ENCODE data around the gene TMOD3. TPM values are rescaled to one million over a fixed set of nuclear protein-coding genes. Genes with fewer than 3 reads are reported as not detected.

Gene TMOD3
- total and polyA plus RNA-seq, 2 of the 8 experiments (the other 6 are each of a cell fraction or from before 2014, with no cell fraction given) = 3.9 to 29.0 TPM

- no peaks in the 10 kb centered on the region for H3K79me1 ChIP-seq (ENCODE audit: low read depth, low read length)
- H3K4me3 ChIP-seq (ENCODE audit: extremely low read depth in 1 of 4, insufficient read depth in 2 of 4, low read depth in 3 of 4, low read length in 4 of 4) = no peak overlapping the region
- H4K8ac ChIP-seq (ENCODE audit: extremely low read depth, insufficient read depth, low read length) = no peak overlapping the region
- peaks cover 0 to 2% (median 0%) of the 10 kb centered on the region in 4 experiments; a peak in 1 of 7 replicates for H3K4me1 ChIP-seq (replicated peaks in 1 of 4; ENCODE audit: control insufficient read depth in 3 of 4, insufficient read depth in 4 of 4, low read length in 3 of 4)
- H3K79me2 ChIP-seq (ENCODE audit: control insufficient read depth in 1 of 2, insufficient read depth in 2 of 2, low read length in 2 of 2) = no peaks in the 10 kb centered on the region
- H3K9ac ChIP-seq (replicated peaks in 1 of 4; ENCODE audit: extremely low read depth in 1 of 4, low read depth in 3 of 4, low read length in 3 of 4) = no peak overlapping the region
- no peak overlapping the region for H2AK5ac ChIP-seq (ENCODE audit: low read depth, low read length)
- H3K18ac ChIP-seq (ENCODE audit: extremely low read depth, low read length) = no peak overlapping the region
- H4K5ac ChIP-seq (ENCODE audit: insufficient read length, low read depth, low read length) = no peak overlapping the region
- no peaks in the 10 kb centered on the region for H3K27me3 ChIP-seq (replicated peaks in 1 of 4; ENCODE audit: control insufficient read depth in 3 of 4, extremely low read depth in 1 of 4, insufficient read depth in 3 of 4, low read length in 3 of 4)
- no peak overlapping the region for H4K91ac ChIP-seq (replicated peaks; ENCODE audit: insufficient read length, low read length)
- no peak overlapping the region for H3K4ac ChIP-seq (replicated peaks; ENCODE audit: insufficient read length, low read depth, low read length)
- ChIA-PET CTCF (ENCODE audit: partially characterized antibody) (interaction anchor here (0.9 to 2.4 kb wide), 13 partner anchors 10 to 284 kb away, joined by 3 to 14 read pairs (median 3); no protein-coding TSS in a partner anchor), POLR2A (ENCODE audit: partially characterized antibody) (interaction anchor here (0.9 to 2.3 kb wide), 2 partner anchors 10 to 11 kb away, joined by 3 to 9 read pairs; no protein-coding TSS in a partner anchor)
- H3K56ac ChIP-seq (replicated peaks; ENCODE audit: insufficient read length, low read depth, low read length) = no peak overlapping the region
- TF ChIP-seq ZNF274 (IDR thresholded peaks at IDR 0.05; ENCODE audit: borderline replicate concordance, extremely low read depth, low read length) (no peak), MAFK (IDR thresholded peaks at IDR 0.05; ENCODE audit: low read depth, low read length) (peak; percentile 65; the same call in 1 of the 2 replicates), BACH1 (IDR thresholded peaks at IDR 0.05; ENCODE audit: low read length) (0 out of 2 replicates have a peak, but pooled peaks have one; percentile 7), SAP30 (IDR thresholded peaks at IDR 0.05; ENCODE audit: insufficient read depth, insufficient replicate concordance, low read length) (no peak)
- no peak overlapping the region for H2BK5ac ChIP-seq (ENCODE audit: low read depth, low read length)
- H3K9me3 ChIP-seq (ENCODE audit: insufficient read depth in 2 of 2, low read depth in 1 of 2, low read length in 1 of 2) = no peaks in the 10 kb centered on the region
- no peak overlapping the region for H3K14ac ChIP-seq (ENCODE audit: insufficient read length)
- H3K23ac ChIP-seq (ENCODE audit: insufficient read length) = no peak overlapping the region
- 81% methylated on average over 11 of the region's 11 CpGs; no CpG with 5 or more reads in 1 of the 2 experiments for WGBS, 2 experiments (ENCODE audit: extremely low coverage in 1 of 2, insufficient coverage in 1 of 2, insufficient read length in 1 of 2, insufficient replicate concordance in 2 of 2, low coverage in 1 of 2, low lambda C conversion rate in 2 of 2, missing lambda C conversion rate in 1 of 2)
- H3K23me2 ChIP-seq (ENCODE audit: low read depth, low read length) = no peaks in the 10 kb centered on the region
- no peaks in the 10 kb centered on the region; a peak in 1 of 8 replicates for H3K36me3 ChIP-seq (ENCODE audit: control insufficient read depth in 2 of 4, insufficient read depth in 4 of 4, low read length in 3 of 4)
- H3K27ac ChIP-seq (ENCODE audit: low read depth, low read length) = no peak overlapping the region
- no peak overlapping the region for H2BK120ac ChIP-seq (replicated peaks; ENCODE audit: low read depth, low read length)
- H4K20me1 ChIP-seq (replicated peaks in 1 of 2; ENCODE audit: control insufficient read depth in 1 of 2, insufficient read depth in 2 of 2, low read length in 2 of 2) = no peaks in the 10 kb centered on the region
- no peak overlapping the region for H3K4me2 ChIP-seq (ENCODE audit: insufficient read depth in 1 of 2, low read depth in 2 of 2, low read length in 2 of 2)
- H2BK20ac ChIP-seq (ENCODE audit: low read length) = no peak overlapping the region
- DNase-seq (ENCODE audit: low read depth in 1 of 2, low spot score in 2 of 2) (peak in 1 of 2 experiments; percentile 55), FAIRE-seq (no peak)
- no peak overlapping the region for H2BK12ac ChIP-seq (ENCODE audit: low read depth, low read length)
- no peak overlapping the region for H2AFZ ChIP-seq (ENCODE audit: low read length)
- no peak overlapping the region for H2BK15ac ChIP-seq (ENCODE audit: low read length)
Observed at GRCh38 chr15:51924156-51925068, 95.0 kb downstream of the TMOD3 start.
